HepG2 (cell line): Measurements from ENCODE around the gene SLAIN2. TPM values are rescaled to one million over a fixed set of nuclear protein-coding genes. Genes with fewer than 3 reads are reported as not detected.

Source experiments
- ATAC-seq: fragments of 200-7000 bp; cut with Tn5 transposase; 3 replicates; pipeline ENCODE4 v1.9.1; 2020; ENCODE audit warnings: mild to moderate bottlenecking, moderate library complexity
- BruUV-seq: library from RNA; stranded (reverse); fragments of 400-500 nt; replicated peaks from 2 replicates; lab custom pipeline; 2021; lab: Mats Ljungman, UMichigan
- CTCF ChIA-PET: fragments of 300-600 bp; formaldehyde crosslinking; extraction: SDS; loops from one replicate; lab custom pipeline; 2021; ENCODE audit warnings: low total read pairs, inconsistent platforms, low intra/inter-chr PET ratio; lab: Yijun Ruan, JAX
- POLR2A ChIA-PET: fragments of 350-600 bp; sonication (Branson Sonifier 250); formaldehyde crosslinking; loops from one replicate; lab custom pipeline; 2020; ENCODE audit warnings: antibody characterized with exemption, inconsistent platforms; lab: Yijun Ruan, JAX
- DNase-seq: peaks from one replicate; pipeline ENCODE4 v3.0.0-alpha.2; 2015; ENCODE audit warnings: low spot score
- FAIRE-seq: peaks from 3 replicates; lab custom pipeline; 2011; peaks lifted over from hg19 to GRCh38; lab: Jason Lieb, UNC
- H2AFZ ChIP-seq: one replicate; pipeline ENCODE4 v1.6.1; 2011; ENCODE audit warnings: low read length, inconsistent platforms
- H3K27ac ChIP-seq: fragments of 300-600 bp; 3 replicates; pipeline ENCODE4 v1.8.0; 2011; ENCODE audit warnings: mixed run types, mild to moderate bottlenecking, mixed read lengths, low read length, inconsistent platforms; ENCODE audit not compliant: insufficient read depth; ENCODE audit errors: extremely low read length
- H3K27me3 ChIP-seq, 2 experiments: fragments of 200-600 bp in 1 of 2; 2 replicates in 1 of 2; 3 replicates in 1 of 2; pipeline versions ENCODE4 v1.6.0 to v1.8.0; 2011; ENCODE audit warnings: low read length in 2 of 2, mild to moderate bottlenecking in 2 of 2, moderate library complexity in 2 of 2, inconsistent platforms in 1 of 2; ENCODE audit not compliant: insufficient read depth in 2 of 2, control insufficient read depth in 1 of 2
- H3K36me3 ChIP-seq, 2 experiments: fragments of 200-600 bp in 1 of 2; replicated peaks in 1 of 2; 2 replicates in 1 of 2; 3 replicates in 1 of 2; pipeline versions ENCODE4 v1.5.1 to v1.8.0; 2011; ENCODE audit warnings: low read length in 2 of 2, inconsistent platforms in 1 of 2; ENCODE audit not compliant: insufficient read depth in 2 of 2, control insufficient read depth in 1 of 2
- H3K4me1 ChIP-seq: 2 replicates; pipeline ENCODE4 v1.5.1; 2012; ENCODE audit warnings: low read length, inconsistent platforms; ENCODE audit not compliant: insufficient read depth
- H3K4me2 ChIP-seq: 2 replicates; pipeline ENCODE4 v1.6.0; 2011; ENCODE audit warnings: low read depth, low read length, inconsistent platforms
- H3K4me3 ChIP-seq, 3 experiments: fragments of 200-600 bp in 1 of 3; sonication (generic), shearing (Covaris generic) in 1 of 3; replicated peaks in 1 of 3; 2 replicates each; pipeline ENCODE4 v1.5.1; 2011 to 2016; ENCODE audit warnings: low read length in 3 of 3, inconsistent platforms in 2 of 3, low read depth in 2 of 3, mild to moderate bottlenecking in 2 of 3, control low read depth in 1 of 3, mixed read lengths in 1 of 3; ENCODE audit not compliant: insufficient read depth in 1 of 3
- H3K79me2 ChIP-seq: one replicate; pipeline ENCODE4 v1.6.1; 2011; ENCODE audit warnings: low read length, inconsistent platforms; ENCODE audit not compliant: insufficient read depth
- H3K9ac ChIP-seq: 2 replicates; pipeline ENCODE4 v1.6.0; 2011; ENCODE audit warnings: mild to moderate bottlenecking, low read depth, low read length, inconsistent platforms; ENCODE audit not compliant: insufficient read depth
- H3K9me3 ChIP-seq: 2 replicates; pipeline ENCODE4 v1.5.1; 2012; ENCODE audit warnings: mild to moderate bottlenecking, low read length
- H4K20me1 ChIP-seq: 2 replicates; pipeline ENCODE4 v1.6.0; 2011; ENCODE audit warnings: inconsistent platforms, mild to moderate bottlenecking, low read length, moderate library complexity; ENCODE audit not compliant: insufficient read depth
- CBX1 ChIP-seq: IDR thresholded peaks from one replicate; pipeline ENCODE4 v1.6.1; 2016; ENCODE audit warnings: antibody characterized with exemption, low read depth
- EP300 ChIP-seq, 3 experiments: sonication (generic) in 1 of 3; formaldehyde crosslinking in 1 of 3; IDR thresholded peaks; 2 replicates each; pipeline versions ENCODE4 v1.5.1 to v1.6.1; 2011 to 2020; ENCODE audit warnings: low read depth in 2 of 3, low read length in 2 of 3, borderline replicate concordance in 1 of 3, improper control_type of control experiment in 1 of 3, mild to moderate bottlenecking in 1 of 3, missing genetic modification reagents in 1 of 3, moderate library complexity in 1 of 3
- FOXA1 ChIP-seq, 2 experiments: fragments of 450-650 bp in 1 of 2; sonication (generic) in 1 of 2; formaldehyde crosslinking in 1 of 2; IDR thresholded peaks; 2 replicates each; pipeline versions ENCODE4 v1.4.0 to v1.6.1; 2016 to 2020; ENCODE audit warnings: missing genetic modification reagents in 1 of 2
- FOXJ3 ChIP-seq: sonication (generic); formaldehyde crosslinking; IDR thresholded peaks from 2 replicates; pipeline ENCODE4 v1.4.0; 2020; ENCODE audit warnings: missing genetic modification reagents, mild to moderate bottlenecking, borderline replicate concordance
- GATAD2A ChIP-seq: IDR thresholded peaks from 2 replicates; pipeline ENCODE4 v1.6.1; 2016
- HDAC1 ChIP-seq: sonication (generic); formaldehyde crosslinking; IDR thresholded peaks from 2 replicates; pipeline ENCODE4 v1.5.1; 2020; ENCODE audit warnings: mild to moderate bottlenecking, missing genetic modification reagents
- KLF11 ChIP-seq: IDR thresholded peaks from 2 replicates; pipeline ENCODE4 v1.6.1; 2016; ENCODE audit warnings: missing compliant biosample characterization
- MEIS1 ChIP-seq: sonication (generic); formaldehyde crosslinking; IDR thresholded peaks from 2 replicates; pipeline ENCODE4 v1.9.0; 2021; ENCODE audit warnings: mild to moderate bottlenecking, missing genetic modification reagents, moderate library complexity, borderline replicate concordance
- RNF2 ChIP-seq: fragments of 450-650 bp; conservative IDR thresholded peaks from 2 replicates; pipeline ENCODE4 v1.6.1; 2016; ENCODE audit warnings: low read depth
- SNRNP70 ChIP-seq: fragments of 200-400 bp; formaldehyde crosslinking; IDR thresholded peaks from 2 replicates; pipeline ENCODE4 v1.6.1; 2017; ENCODE audit warnings: mild to moderate bottlenecking, low read depth, low read length, moderate library complexity
- TAF1 ChIP-seq: sonication (generic); formaldehyde crosslinking; IDR thresholded peaks from 2 replicates; pipeline ENCODE4 v1.4.0; 2020; ENCODE audit warnings: missing genetic modification reagents
- TCF12 ChIP-seq, 2 experiments: fragments of 450-650 bp in 1 of 2; sonication (generic) in 1 of 2; formaldehyde crosslinking in 1 of 2; IDR thresholded peaks; 2 replicates each; pipeline versions ENCODE4 v1.6.1 to v1.8.0; 2017 to 2022; ENCODE audit warnings: antibody characterized with exemption in 1 of 2, mild to moderate bottlenecking in 1 of 2, missing genetic modification reagents in 1 of 2, moderate library complexity in 1 of 2
- ZBTB21 ChIP-seq: sonication (generic); formaldehyde crosslinking; IDR thresholded peaks from 2 replicates; pipeline ENCODE4 v1.4.0; 2020; ENCODE audit warnings: missing genetic modification reagents
- ZFY ChIP-seq: sonication (generic); formaldehyde crosslinking; IDR thresholded peaks from 2 replicates; pipeline ENCODE4 v1.4.0; 2020; ENCODE audit warnings: missing genetic modification reagents
- ZMYM2 ChIP-seq: sonication (generic); formaldehyde crosslinking; IDR thresholded peaks from 2 replicates; pipeline ENCODE4 v1.8.0; 2022; ENCODE audit warnings: mild to moderate bottlenecking, missing genetic modification reagents
- ZNF260 ChIP-seq: sonication (generic); formaldehyde crosslinking; IDR thresholded peaks from 2 replicates; pipeline ENCODE4 v1.4.0; 2020; ENCODE audit warnings: missing genetic modification reagents, low read depth, mild to moderate bottlenecking, borderline replicate concordance
- ZNF577 ChIP-seq: sonication (generic); formaldehyde crosslinking; IDR thresholded peaks from 2 replicates; pipeline ENCODE4 v1.4.0; 2020; ENCODE audit warnings: mild to moderate bottlenecking, low read depth, missing genetic modification reagents, borderline replicate concordance
- ZNF605 ChIP-seq: sonication (generic); formaldehyde crosslinking; IDR thresholded peaks from 2 replicates; pipeline ENCODE4 v1.8.0; 2022; ENCODE audit warnings: mild to moderate bottlenecking, missing genetic modification reagents
- ZSCAN9 ChIP-seq: IDR thresholded peaks from 2 replicates; pipeline ENCODE4 v1.6.1; 2016; ENCODE audit warnings: borderline replicate concordance
- WGBS: methylation state at CpG from one replicate; pipeline ENCODE4 v1.1.6; 2017; ENCODE audit warnings: low lambda C conversion rate; 5-methylcytosine and 5-hydroxymethylcytosine counted together
- in situ Hi-C: cut with HindIII; loops from 2 replicates; pipeline ENCODE4 v1.10.0; 2017; ENCODE audit warnings: low pct_unique_long_range_greater_than_20kb; ENCODE audit not compliant: extremely low pct_ligation_motif_present
- intact Hi-C: fragments of 100-400 bp; cut with micrococcal nuclease; formaldehyde crosslinking; loops from one replicate; pipeline ENCODE4 v1.10.0; 2022; ENCODE audit not compliant: unreplicated experiment
- polyA plus RNA-seq, 8 experiments: library from polyadenylated mRNA; depleted of rRNA in 3 of 8; stranded (reverse) in 7 of 8; unstranded in 1 of 8; fragments of >200 nt; fragmentation: Illumina TruSeq in 4 of 8; extraction: Trizol in 4 of 8; gene quantifications; 2 replicates each; pipeline versions ENCODE4 v1.2.1 to v1.2.3, GENCODE V29; 2011 to 2016; ENCODE audit warnings: low read depth in 4 of 8, missing spikeins in 1 of 8, mixed read lengths in 1 of 8; ENCODE audit not compliant: insufficient read depth in 1 of 8
- total RNA-seq, 5 experiments: library from RNA; depleted of rRNA; stranded (reverse); fragments of >200 nt; fragmentation: Illumina TruSeq; extraction: Trizol; gene quantifications; 2 replicates each; pipeline ENCODE4 v1.2.3, GENCODE V29; 2016; ENCODE audit warnings: low read depth in 1 of 5
- TF ChIP-seq, protein P1 (sequence below): sonication (generic); formaldehyde crosslinking; conservative IDR thresholded peaks from 2 replicates; pipeline ENCODE4 v1.4.0; 2020; ENCODE audit warnings: missing genetic modification reagents

Gene SLAIN2
- total and polyA plus RNA-seq, 2 of the 13 experiments (the other 11 are each of a cell fraction or from before 2014, with no cell fraction given): 20.7 to 22.5 TPM

- ChIA-PET CTCF (no interaction called here), POLR2A (no interaction called here)
- H2AFZ ChIP-seq: no peak overlapping the region
- peaks cover 4% of the 10 kb centered on the region; the same call in 1 of the 2 replicates for H4K20me1 ChIP-seq
- intact Hi-C loops: no loop called here
- no peak overlapping the region for H3K9ac ChIP-seq
- no peak overlapping the region for H3K4me2 ChIP-seq
- peaks cover 36% of the 10 kb centered on the region for H3K4me1 ChIP-seq
- no TSS peak for BruUV-seq
- H3K4me3 ChIP-seq: no peak overlapping the region
- no peaks in the 10 kb centered on the region for H3K9me3 ChIP-seq
- ATAC-seq (no peak), DNase-seq (no peak), FAIRE-seq (no peak)
- no peaks in the 10 kb centered on the region for H3K36me3 ChIP-seq
- no peak overlapping the region for H3K27ac ChIP-seq
- WGBS: 97% methylated on average over 1 of the region's 1 CpG
- no peaks in the 10 kb centered on the region for H3K27me3 ChIP-seq
- peaks cover 78% of the 10 kb centered on the region for H3K79me2 ChIP-seq
- in situ Hi-C loops: no loop called here
- TF ChIP-seq ZNF577 (CRISPR knock-in tag) (no peak), ZNF605 (CRISPR knock-in tag) (no peak), EP300 (IDR thresholded peaks at IDR 0.05; ENCODE audit: low read depth in 2 of 2, low read length in 2 of 2) (no peak), EP300 (CRISPR knock-in tag; IDR thresholded peaks at IDR 0.05; ENCODE audit: borderline replicate concordance) (no peak), MEIS1 (CRISPR knock-in tag) (no peak), ZMYM2 (CRISPR knock-in tag) (no peak), CBX1 (no peak), ZFY (no peak), ZSCAN9 (CRISPR knock-in tag) (no peak), HDAC1 (no peak), ZBTB21 (CRISPR knock-in tag) (no peak), ZNF260 (CRISPR knock-in tag) (no peak), TCF12 (IDR thresholded peaks at IDR 0.05) (no peak), TCF12 (CRISPR knock-in tag; IDR thresholded peaks at IDR 0.05) (no peak), KLF11 (CRISPR knock-in tag) (no peak), SNRNP70 (no peak), FOXJ3 (CRISPR knock-in tag) (no peak), TAF1 (CRISPR knock-in tag) (no peak), GATAD2A (CRISPR knock-in tag) (no peak), FOXA1 (IDR thresholded peaks at IDR 0.05) (no peak), FOXA1 (CRISPR knock-in tag; IDR thresholded peaks at IDR 0.05) (no peak), RNF2 (no peak)
- TF ChIP-seq, protein P1, sequence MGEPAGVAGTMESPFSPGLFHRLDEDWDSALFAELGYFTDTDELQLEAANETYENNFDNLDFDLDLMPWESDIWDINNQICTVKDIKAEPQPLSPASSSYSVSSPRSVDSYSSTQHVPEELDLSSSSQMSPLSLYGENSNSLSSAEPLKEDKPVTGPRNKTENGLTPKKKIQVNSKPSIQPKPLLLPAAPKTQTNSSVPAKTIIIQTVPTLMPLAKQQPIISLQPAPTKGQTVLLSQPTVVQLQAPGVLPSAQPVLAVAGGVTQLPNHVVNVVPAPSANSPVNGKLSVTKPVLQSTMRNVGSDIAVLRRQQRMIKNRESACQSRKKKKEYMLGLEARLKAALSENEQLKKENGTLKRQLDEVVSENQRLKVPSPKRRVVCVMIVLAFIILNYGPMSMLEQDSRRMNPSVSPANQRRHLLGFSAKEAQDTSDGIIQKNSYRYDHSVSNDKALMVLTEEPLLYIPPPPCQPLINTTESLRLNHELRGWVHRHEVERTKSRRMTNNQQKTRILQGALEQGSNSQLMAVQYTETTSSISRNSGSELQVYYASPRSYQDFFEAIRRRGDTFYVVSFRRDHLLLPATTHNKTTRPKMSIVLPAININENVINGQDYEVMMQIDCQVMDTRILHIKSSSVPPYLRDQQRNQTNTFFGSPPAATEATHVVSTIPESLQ (CRISPR knock-in tag): no peak
Observed at GRCh38 chr4:48350871-48351270, 9.5 kb downstream of the SLAIN2 start.
